KMS-11 (cell line): ENCODE results near the gene ITPR2.

Experiments
- H2AFZ ChIP-seq: fragments of 200-600 bp; sonication (generic); 2 replicates; pipeline ENCODE4 v1.6.1; 2016; ENCODE audit warnings: antibody characterized with exemption, mixed run types, low read depth
- H3K27ac ChIP-seq: fragments of 200-600 bp; sonication (generic); 2 replicates; pipeline ENCODE4 v1.6.1; 2016; ENCODE audit warnings: mild to moderate bottlenecking, mixed run types
- H3K27me3 ChIP-seq: fragments of 200-600 bp; sonication (generic); 2 replicates; pipeline ENCODE4 v1.6.1; 2017; ENCODE audit warnings: mild to moderate bottlenecking, low read depth, mixed run types, moderate library complexity; ENCODE audit not compliant: insufficient read depth
- H3K36me3 ChIP-seq: fragments of 200-600 bp; sonication (generic); 2 replicates; pipeline ENCODE4 v1.6.1; 2017; ENCODE audit warnings: mild to moderate bottlenecking, mixed run types; ENCODE audit not compliant: insufficient read depth
- H3K4me1 ChIP-seq: fragments of 200-600 bp; sonication (generic); 2 replicates; pipeline ENCODE4 v1.6.1; 2016; ENCODE audit warnings: mild to moderate bottlenecking, low read depth, mixed run types; ENCODE audit not compliant: poor library complexity, severe bottlenecking
- H3K4me2 ChIP-seq: fragments of 200-600 bp; sonication (generic); 2 replicates; pipeline ENCODE4 v1.7.0; 2016; ENCODE audit warnings: mild to moderate bottlenecking, mixed run types
- H3K4me3 ChIP-seq: fragments of 200-600 bp; sonication (generic); IDR thresholded peaks from 2 replicates; pipeline ENCODE4 v1.6.1; 2017; ENCODE audit warnings: low read depth, low read length, mixed read lengths; ENCODE audit not compliant: insufficient read depth
- H3K79me2 ChIP-seq: fragments of 200-600 bp; sonication (generic); 2 replicates; pipeline ENCODE4 v1.6.1; 2016; ENCODE audit warnings: low read depth, mixed run types; ENCODE audit not compliant: insufficient read depth
- H3K9ac ChIP-seq: fragments of 200-600 bp; sonication (generic); 2 replicates; pipeline ENCODE4 v1.6.1; 2016; ENCODE audit warnings: mild to moderate bottlenecking, mixed run types
- H4K20me1 ChIP-seq: fragments of 200-600 bp; sonication (generic); 2 replicates; pipeline ENCODE4 v1.6.1; 2016; ENCODE audit warnings: mild to moderate bottlenecking, mixed run types; ENCODE audit not compliant: insufficient read depth
- TF ChIP-seq, protein P1 (sequence below): fragments of 200-600 bp; sonication (generic); conservative IDR thresholded peaks from 2 replicates; pipeline ENCODE4 v1.6.1; 2017; ENCODE audit warnings: low read depth, mild to moderate bottlenecking, antibody characterized with exemption, low read length, moderate library complexity, mixed read lengths

The ITPR2 gene

DNA sequence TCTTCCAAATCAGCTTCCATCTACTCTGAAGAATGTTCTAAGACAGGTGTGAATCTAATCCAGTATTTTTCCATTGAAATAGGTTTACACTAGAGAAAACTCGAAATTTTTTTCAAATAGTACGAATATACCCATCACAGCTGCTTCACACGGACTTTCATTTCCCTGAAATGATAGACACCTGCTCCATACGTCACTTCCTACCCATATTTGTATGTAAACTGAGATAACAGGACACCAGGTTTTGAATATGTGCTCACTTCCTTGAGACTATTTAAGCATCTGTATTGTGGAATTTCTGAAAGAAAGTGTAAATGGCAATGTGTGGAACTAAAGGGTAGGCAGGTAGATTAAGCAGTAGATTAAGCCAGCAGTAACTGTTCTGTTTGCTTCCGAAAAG lies 13.4 kb upstream of the ITPR2 start:
- no peak overlapping the region for H3K9ac ChIP-seq
- no peaks in the 10 kb centered on the region for H3K4me1 ChIP-seq
- H3K27me3 ChIP-seq = no peaks in the 10 kb centered on the region
- no peaks in the 10 kb centered on the region for H3K36me3 ChIP-seq
- no peak overlapping the region for H2AFZ ChIP-seq
- H3K27ac ChIP-seq = no peak overlapping the region
- H4K20me1 ChIP-seq = no peaks in the 10 kb centered on the region
- no peaks in the 10 kb centered on the region for H3K79me2 ChIP-seq
- H3K4me2 ChIP-seq = no peak overlapping the region
- TF ChIP-seq, protein P1, sequence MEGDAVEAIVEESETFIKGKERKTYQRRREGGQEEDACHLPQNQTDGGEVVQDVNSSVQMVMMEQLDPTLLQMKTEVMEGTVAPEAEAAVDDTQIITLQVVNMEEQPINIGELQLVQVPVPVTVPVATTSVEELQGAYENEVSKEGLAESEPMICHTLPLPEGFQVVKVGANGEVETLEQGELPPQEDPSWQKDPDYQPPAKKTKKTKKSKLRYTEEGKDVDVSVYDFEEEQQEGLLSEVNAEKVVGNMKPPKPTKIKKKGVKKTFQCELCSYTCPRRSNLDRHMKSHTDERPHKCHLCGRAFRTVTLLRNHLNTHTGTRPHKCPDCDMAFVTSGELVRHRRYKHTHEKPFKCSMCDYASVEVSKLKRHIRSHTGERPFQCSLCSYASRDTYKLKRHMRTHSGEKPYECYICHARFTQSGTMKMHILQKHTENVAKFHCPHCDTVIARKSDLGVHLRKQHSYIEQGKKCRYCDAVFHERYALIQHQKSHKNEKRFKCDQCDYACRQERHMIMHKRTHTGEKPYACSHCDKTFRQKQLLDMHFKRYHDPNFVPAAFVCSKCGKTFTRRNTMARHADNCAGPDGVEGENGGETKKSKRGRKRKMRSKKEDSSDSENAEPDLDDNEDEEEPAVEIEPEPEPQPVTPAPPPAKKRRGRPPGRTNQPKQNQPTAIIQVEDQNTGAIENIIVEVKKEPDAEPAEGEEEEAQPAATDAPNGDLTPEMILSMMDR = no peak
- no peak overlapping the region for H3K4me3 ChIP-seq

- Histone ChIP-seq H3K4me2 (no peak overlapping the region), H4K20me1 (no peaks in the 10 kb centered on the region), H3K9ac (no peak overlapping the region), H3K27ac (no peak overlapping the region), H3K36me3 (no peaks in the 10 kb centered on the region), H3K27me3 (no peaks in the 10 kb centered on the region), H3K4me3 (no peak overlapping the region), H3K79me2 (no peaks in the 10 kb centered on the region), H2AFZ (no peak overlapping the region), H3K4me1 (no peaks in the 10 kb centered on the region)
- TF ChIP-seq, protein P1 = no peak
Observed at GRCh38 chr12:26845984-26846383, 13.0 kb upstream of the ITPR2 start.

GRCh38 chr12:26845057-26845666 lies 12.2 kb upstream of the ITPR2 start:
- Histone ChIP-seq H3K4me2 (no peak overlapping the region), H3K27me3 (no peaks in the 10 kb centered on the region)

DNA sequence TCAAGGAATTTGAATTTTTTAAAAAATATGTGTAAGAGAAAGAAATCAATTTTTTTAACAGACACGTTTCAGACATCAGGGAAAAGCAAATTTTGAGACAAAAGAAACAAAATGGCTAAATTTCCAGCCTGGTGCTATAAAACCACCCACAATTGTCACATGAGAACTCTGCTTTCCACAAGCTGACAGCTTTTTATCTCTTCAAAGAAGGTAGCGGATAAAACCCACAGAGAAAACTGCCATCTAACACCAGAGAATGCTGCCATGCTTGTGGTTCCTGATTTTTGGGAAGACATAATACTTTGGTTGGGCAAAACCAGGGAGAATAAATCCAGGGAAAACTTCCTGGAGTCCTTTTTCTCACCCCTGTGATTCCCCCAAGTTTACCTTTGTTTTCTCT lies 10.3 kb upstream of the ITPR2 start:
- no peaks in the 10 kb centered on the region for H3K79me2 ChIP-seq
- H3K4me2 ChIP-seq = no peak overlapping the region
- no peak overlapping the region for H3K9ac ChIP-seq
- no peak overlapping the region for H3K27ac ChIP-seq
- TF ChIP-seq, protein P1 = no peak
- no peaks in the 10 kb centered on the region for H3K36me3 ChIP-seq
- H3K4me3 ChIP-seq = no peak overlapping the region
- no peaks in the 10 kb centered on the region for H3K4me1 ChIP-seq
- H4K20me1 ChIP-seq = no peaks in the 10 kb centered on the region
- no peaks in the 10 kb centered on the region for H3K27me3 ChIP-seq
- H2AFZ ChIP-seq = no peak overlapping the region

More at GRCh38 chr12:26845057-26845666, 12.2 kb upstream of the ITPR2 start:
- H3K9ac ChIP-seq = no peak overlapping the region
- no peak overlapping the region for H2AFZ ChIP-seq
- no peaks in the 10 kb centered on the region for H3K4me1 ChIP-seq
- no peaks in the 10 kb centered on the region for H3K36me3 ChIP-seq
- H3K79me2 ChIP-seq = no peaks in the 10 kb centered on the region
- no peak overlapping the region for H3K4me3 ChIP-seq
- no peak overlapping the region for H3K27ac ChIP-seq
- TF ChIP-seq, protein P1 = no peak; the same call in 1 of the 2 replicates
- H4K20me1 ChIP-seq = no peaks in the 10 kb centered on the region
